Right lung (tissue), 10 donors: Measurements from ENCODE around the gene TNFSF9. TPM values are rescaled to one million over a fixed set of nuclear protein-coding genes. Genes with fewer than 3 reads are reported as not detected.

Experiments used
- DNase-seq, 2 donors: peaks; one replicate each; pipeline ENCODE4 v3.0.0-alpha.2; 2013
- long read RNA-seq, 8 donors: transcript quantifications; one replicate each; lab custom pipeline, GENCODE V29; 2026
- polyA plus RNA-seq, 5 donors: library from polyadenylated mRNA; unstranded; fragments of 120-200 nt; gene quantifications; one replicate each; pipeline versions ENCODE4 v1.2.1 to v1.2.3, GENCODE V29; 2013; ENCODE audit warnings: inconsistent platforms in 1 of 5, low replicate concordance in 1 of 5; ENCODE audit not compliant: insufficient read length in 5 of 5, insufficient read depth in 1 of 5

The TNFSF9 gene
- polyA plus RNA-seq = under 1 TPM; 0.15 to 0.83 (median 0.23) TPM
- long read RNA-seq, donor 1, partial matches to known transcripts = 0 of 1 reads
- long read RNA-seq, donor 1, other reads (novel, unspliced or antisense) = 0 of 1 reads
- long read RNA-seq, donor 2 = 0 reads
- long read RNA-seq, donor 3 = 0 reads
- long read RNA-seq, donor 4 = 0 reads
- long read RNA-seq, donor 5 = 0 reads
- long read RNA-seq, donor 6 = 0 reads
- long read RNA-seq, donor 7 = 0 reads
- long read RNA-seq, donor 8, partial matches to known transcripts = 0 of 1 reads
- long read RNA-seq, donor 8, other reads (novel, unspliced or antisense) = 0 of 1 reads

GRCh38 chr19:6530386-6531162, at the start of gene TNFSF9:
Gene TNFSF9 (plus strand): TSS chr19:6531026. CDS start chr19:6531037, 11 bp downstream.
- DNase-seq = peak; percentile 85 to 87

DNA sequence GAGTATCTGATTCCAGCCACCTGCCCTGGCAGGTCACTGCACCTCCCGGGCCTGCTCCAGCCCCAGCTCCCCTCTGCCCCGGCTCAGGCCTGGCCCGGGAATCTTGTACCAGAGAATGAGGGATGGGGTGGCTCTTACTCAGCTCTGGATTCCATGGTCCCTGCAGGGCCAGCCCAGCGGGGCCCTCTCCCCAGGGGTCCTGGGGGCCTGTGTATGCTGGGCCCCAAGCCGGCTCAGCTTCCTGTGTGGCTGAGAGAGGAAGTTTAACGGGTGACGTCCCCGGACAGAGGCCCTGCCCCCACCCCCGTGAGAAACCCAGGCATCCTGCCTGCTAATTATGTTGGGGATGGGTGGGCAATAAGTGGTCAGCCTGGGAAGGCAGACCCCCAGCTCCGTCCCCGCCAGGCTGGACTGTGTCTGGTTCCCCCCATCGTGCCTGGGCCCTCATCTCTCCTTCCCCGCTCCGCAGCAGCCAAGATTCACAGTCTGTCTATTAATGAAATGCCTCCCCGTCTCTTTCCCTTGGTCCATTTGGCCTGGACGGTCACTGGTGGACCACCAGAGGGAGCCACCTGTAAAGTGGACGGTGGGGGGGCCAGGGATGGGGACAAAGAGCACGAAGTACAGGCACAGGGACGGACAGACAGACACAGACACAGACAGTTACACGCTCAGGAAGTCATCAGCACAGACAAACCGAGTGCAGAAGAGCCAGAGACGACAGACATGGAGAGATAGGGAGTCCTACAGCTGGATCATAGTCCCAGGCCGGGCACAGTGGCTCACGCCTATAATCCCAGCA, 49.1 kb upstream of the TNFSF9 start, which contains the start of gene DENND1C:
Gene DENND1C (minus strand): TSS at position 247 of the 802 bp plus-strand sequence. CDS start 92 bp downstream, at position 155.
- no peak for DNase-seq

DNA sequence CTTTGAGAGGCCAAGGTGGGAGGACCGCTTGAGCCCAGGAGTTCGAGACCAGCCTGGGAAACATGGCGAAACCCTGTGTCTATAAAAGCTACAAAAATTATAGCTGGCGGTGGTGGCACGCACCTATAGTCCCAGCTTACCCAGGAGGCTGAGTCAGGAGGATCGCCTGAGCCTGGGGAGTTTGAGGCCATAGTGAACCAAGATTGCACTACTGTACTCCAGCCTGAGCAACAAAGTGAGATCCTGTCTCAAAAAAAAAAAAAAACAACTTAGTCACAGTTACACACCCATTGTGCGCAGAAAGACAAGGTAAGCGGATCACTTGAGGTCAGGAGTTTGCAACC, 48.5 kb upstream of the TNFSF9 start:
- DNase-seq = no peak

- no peak for DNase-seq
These were observed 47.6 kb upstream of the TNFSF9 start for GRCh38 chr19:6483235-6483634.

DNA sequence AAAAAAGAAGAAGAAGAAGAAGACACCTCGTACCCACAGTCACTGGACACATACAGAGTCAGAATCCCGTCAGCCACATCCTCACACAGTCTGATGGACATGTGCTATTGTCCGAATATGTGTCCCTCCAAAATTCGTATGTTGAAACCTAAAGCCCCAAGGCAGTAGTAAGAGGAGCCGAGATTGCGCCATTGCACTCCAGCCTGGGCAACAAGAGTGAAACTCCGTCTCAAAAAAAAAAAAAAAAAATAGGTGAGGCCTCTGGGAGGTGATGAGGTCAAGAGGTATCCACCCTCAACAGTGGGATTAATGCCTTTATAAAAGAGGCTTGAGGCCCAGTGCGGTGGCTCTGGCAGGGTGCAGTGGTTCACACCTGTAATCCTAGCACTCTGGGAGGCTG, 46.6 kb upstream of the TNFSF9 start:
- DNase-seq = no peak

DNA sequence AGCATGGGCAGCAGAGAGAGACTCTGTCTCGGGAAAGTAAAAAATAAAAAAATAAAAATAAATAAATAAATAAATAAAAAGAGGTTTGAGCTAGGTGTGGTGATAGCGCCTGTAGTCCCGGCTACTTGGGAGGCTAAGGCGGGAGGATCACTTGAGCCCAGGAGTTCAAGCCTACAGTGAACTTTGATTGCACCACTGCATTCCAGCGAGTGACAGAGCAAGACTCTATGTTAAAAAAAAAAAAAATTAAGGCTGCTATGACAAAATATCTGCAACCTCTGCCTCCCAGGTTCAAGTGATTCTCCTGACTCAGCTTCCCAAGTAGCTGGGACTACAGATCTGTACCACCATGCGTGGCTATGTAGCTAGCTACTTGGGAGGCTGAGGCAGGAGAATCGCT, 46.0 kb upstream of the TNFSF9 start:
- no peak for DNase-seq

GRCh38 chr19:6489278-6490061, 41.4 kb upstream of the TNFSF9 start:
- DNase-seq = no peak

- DNase-seq = no peak
These were observed 40.7 kb upstream of the TNFSF9 start for GRCh38 chr19:6490134-6490533.

DNA sequence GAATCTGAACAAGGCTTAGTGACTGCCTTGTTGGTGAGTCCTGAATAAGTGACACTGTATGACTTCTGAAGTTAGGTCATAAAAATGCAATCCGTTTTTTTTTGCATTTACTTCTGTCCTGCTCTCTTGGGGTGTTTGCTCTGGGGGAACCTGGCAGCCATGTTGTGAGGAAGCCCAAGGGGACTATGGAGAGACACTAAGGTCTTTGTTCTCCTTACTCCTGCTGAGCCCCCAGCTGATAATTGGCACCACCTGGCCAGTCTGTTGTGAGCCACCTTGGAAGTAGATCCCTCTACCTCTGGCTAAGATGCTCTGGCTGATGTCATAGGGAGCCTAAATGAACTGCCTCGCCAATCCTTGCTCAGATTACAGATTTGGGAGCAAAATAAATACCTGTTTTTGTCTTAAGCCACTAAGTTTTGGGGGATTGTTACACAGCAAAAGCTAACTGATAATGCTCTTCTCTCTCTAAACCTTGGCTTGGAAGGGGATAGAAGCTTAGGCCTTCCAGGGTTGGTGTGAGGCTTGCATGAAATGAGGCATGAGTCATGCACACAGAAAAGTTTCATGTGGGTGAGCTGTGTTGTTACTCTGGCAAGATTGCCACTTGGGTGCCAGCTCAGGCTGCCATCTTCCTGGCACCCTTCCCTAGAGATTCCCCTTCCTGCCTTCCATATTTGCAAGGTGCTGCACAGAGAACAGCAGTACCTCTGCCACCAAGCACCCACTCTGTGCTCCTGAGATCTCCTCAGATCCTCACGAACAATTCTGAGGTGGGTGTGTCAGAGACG, 38.8 kb upstream of the TNFSF9 start:
- no peak for DNase-seq

DNA sequence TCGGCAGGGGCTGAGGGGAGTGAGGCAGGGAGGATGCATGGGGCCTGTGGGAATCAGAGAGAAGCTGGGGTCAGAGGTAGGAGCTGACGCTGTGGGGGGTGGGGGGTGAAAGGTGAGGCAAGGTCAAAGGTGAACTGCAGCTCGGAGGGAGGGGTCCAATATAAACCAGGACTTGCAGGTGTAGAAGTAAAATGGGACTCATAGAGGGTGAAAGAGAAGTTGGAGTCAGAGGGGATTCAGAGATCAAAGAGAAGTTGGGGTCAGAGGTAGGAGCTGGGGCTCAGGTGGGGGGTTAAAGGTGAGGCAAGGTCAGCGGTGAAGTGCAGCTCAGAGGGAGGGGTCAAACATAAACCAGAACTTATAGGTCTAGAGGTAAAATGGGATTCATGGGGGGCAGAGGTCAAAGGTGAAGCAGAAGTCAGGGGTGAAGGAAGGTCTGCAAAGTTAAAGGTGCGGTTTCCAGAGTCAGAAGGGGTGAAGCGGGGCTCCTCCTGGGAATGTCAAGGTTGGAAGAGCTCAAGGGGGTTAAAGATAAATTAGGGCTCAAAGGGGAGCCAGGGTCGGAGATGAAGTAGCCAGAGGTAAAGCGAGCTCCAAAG, 36.3 kb upstream of the TNFSF9 start:
- no peak for DNase-seq

- DNase-seq = no peak
These were observed 34.9 kb upstream of the TNFSF9 start for GRCh38 chr19:6495947-6496346.

- no peak for DNase-seq
These were observed 32.4 kb upstream of the TNFSF9 start for GRCh38 chr19:6498294-6499036.

GRCh38 chr19:6499052-6499790, 31.6 kb upstream of the TNFSF9 start:
- DNase-seq = no peak

DNA sequence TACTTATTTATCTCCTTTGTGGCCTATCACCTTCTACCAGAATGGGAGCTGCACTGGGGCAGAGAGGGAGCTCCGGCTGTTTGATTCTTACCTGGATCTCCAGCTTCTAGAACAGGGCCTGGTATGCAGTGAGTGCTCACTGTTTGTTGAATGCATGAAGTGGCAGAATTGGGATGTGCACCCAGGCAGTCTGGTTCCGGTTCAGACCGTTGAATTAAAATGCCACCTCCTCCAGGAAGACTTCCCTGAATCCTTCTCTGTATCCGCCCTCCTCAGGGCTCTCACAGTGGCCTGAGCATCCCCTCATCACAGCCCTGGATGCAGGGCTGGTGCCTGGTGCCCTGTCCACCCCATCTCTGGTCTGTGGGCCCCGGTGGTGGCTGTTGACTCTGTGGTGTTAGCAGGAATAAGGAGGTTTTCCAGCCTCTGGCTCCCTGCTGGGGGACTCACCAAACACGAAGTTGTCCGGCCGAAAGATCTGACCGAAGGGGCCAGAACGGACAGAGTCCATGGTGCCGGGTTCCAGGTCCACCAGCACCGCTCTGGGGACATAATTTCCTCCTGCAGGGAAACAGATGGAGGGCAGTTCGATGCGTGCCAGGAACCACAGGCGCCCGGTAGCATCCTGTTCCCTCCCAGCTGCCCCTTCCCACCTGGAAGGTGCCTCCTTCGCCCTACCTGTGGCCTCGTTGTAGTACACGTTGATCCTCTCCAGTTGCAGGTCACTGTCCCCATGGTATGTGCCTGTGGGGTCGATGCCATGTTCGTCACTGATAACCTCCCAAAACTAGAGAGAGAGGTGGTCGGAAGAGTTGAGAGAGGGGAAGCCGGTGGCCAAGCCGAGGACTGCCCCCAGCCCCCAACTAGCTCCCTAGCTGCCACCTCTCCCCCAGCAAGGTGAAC, 29.7 kb upstream of the TNFSF9 start:
- DNase-seq = no peak

GRCh38 chr19:6501740-6502648, 28.8 kb upstream of the TNFSF9 start, which contains the start of gene TUBB4A:
Gene TUBB4A (minus strand): TSS chr19:6502309. CDS start chr19:6502212, 97 bp downstream.
- DNase-seq = no peak
